Measurements from ENCODE around the gene ELMOD2. TPM values are rescaled to one million over a fixed set of nuclear protein-coding genes. Genes with fewer than 3 reads are reported as not detected.

The ELMOD2 gene
- polyA plus RNA-seq, 10 donors = 17.8 to 29.1 (median 24.0) TPM

DNA sequence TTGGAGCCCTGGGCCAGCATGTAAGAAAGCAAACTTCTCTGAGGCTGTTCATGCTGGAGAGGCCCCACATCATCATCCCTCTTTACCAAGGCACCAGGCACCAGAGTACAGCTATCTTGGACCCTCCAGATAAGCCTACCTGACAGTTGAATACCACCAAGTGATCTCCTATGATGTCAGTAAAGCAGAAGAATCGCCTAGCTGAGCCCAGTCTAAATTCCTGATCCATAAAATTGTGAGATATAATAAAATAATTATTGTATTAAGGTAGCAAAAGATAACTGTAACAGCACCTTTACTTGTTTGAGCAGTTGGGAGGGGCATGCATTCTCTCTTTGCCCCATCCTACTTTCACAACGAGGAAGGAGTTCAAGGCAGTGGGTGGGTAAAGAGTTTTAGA is 47.7 kb downstream of the ELMOD2 start:
- DNase-seq = no peak

- DNase-seq = no peak
Observed at GRCh38 chr4:140575489-140575888, 51.5 kb downstream of the ELMOD2 start.

- DNase-seq = no peak
Observed at GRCh38 chr4:140579278-140579677, 55.3 kb downstream of the ELMOD2 start.

DNA sequence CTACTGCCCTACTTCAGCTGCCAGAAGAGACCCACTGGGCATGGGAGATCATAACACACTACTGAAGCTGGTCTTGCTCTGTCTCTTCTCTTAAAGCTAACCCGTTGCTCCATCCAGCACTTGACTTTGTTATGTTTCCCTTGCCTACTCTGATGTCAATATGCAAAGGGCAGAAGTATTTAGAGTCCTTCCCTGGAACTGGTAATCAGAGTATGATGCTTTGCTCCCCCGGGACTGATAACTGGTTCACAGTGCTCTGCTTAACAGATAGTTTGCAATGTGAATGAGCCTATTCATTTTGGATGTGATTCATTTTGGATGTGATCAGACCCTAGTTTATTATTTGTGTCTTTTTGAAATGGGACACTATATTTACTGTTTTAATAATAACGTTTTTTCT is 57.1 kb downstream of the ELMOD2 start:
- DNase-seq = no peak

DNA sequence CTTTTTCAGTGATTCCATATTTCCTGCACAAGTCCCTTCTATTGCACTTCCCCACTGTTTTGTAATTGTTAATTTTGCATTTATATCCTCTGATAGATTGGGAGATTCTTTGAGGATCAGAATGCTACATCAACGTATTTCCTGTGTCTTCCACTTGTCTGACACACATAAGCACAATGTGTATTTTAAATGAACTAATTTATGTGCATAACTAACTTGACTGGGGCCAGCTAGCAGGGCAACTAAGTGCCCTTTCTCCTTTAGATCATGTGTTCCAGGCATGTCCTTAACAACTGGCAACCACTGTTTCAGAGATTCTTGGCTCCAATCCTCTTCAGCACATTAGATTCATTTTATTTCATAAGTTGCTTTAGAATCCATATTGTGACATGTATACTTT is 60.5 kb downstream of the ELMOD2 start:
- no peak for DNase-seq

GRCh38 chr4:140595065-140595464 is 71.1 kb downstream of the ELMOD2 start:
- DNase-seq = no peak

GRCh38 chr4:140600408-140600807 is 76.4 kb downstream of the ELMOD2 start:
- DNase-seq = no peak

DNA sequence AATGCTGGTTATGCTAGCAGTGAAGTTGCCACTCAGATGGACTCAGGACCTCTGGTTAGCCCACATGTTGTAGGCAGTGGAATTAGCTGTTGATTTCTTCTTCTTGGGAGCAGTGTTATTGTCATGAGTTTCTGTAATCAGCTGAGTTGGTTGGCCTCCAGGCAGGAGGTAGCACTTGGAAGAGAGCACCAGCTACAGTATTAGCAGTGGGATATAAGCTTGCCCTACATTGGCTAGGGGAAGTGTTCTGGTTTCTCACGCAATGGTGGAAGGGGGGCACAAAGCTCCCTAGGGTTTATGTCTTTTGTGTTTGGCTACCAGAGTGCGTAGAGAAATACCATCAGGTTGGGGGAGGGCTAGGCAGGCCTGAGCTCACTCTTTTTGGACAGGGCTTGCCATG is 78.7 kb downstream of the ELMOD2 start:
- no peak for DNase-seq

GRCh38 chr4:140603286-140603685 is 79.3 kb downstream of the ELMOD2 start:
- no peak for DNase-seq

Other genes starting within 250 kb of the ELMOD2 start
- gene SCOC, start 150.5 kb upstream of the ELMOD2 start, polyA plus RNA-seq (ENCODE audit: insufficient read length in 10 of 10) = 10 to 100 TPM; 43.5 to 55.7 (median 50.3) TPM
- gene CLGN, start 96.5 kb upstream of the ELMOD2 start, polyA plus RNA-seq (ENCODE audit: insufficient read length in 10 of 10) = 1 to 10 TPM; 1.3 to 3.2 (median 2.4) TPM
- not detected for gene MGAT4D, start 25.9 kb upstream of the ELMOD2 start, polyA plus RNA-seq (ENCODE audit: insufficient read length in 10 of 10)
- gene UCP1, start 44.8 kb downstream of the ELMOD2 start, polyA plus RNA-seq (ENCODE audit: insufficient read length in 10 of 10) = under 1 TPM in 1 of 10 donors, not detected in 9; 0.26 TPM
- 10 to 100 TPM; 15.9 to 22.7 (median 18.6) TPM for gene TBC1D9, start 232.2 kb downstream of the ELMOD2 start, polyA plus RNA-seq (ENCODE audit: insufficient read length in 10 of 10)